ENCODE data around the gene SH3BGRL. TPM values are rescaled to one million over a fixed set of nuclear protein-coding genes. Genes with fewer than 3 reads are reported as not detected.
"Not testable (repeated sequence)": the region's sequence is repeated elsewhere in the genome, so short reads cannot be mapped to it uniquely, and the experiment has no call there.

SH3BGRL gene
- total RNA-seq, 1 donor from 2014 or later: 23.8 TPM

DNA sequence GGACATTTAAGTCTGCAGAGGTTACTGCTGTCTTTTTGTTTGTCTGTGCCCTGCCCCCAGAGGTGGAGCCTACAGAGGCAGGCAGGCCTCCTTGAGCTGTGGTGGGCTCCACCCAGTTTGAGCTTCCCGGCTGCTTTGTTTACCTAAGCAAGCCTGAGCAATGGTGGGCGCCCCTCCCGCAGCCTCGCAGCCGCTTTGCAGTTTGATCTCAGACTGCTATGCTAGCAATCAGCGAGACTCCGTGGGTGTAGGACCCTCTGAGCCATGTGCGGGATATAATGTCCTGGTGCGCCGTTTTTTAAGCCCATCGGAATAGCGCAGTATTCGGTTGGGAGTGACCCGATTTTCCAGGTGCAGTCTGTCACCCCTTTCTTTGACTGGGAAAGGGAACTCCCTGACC lies 143.4 kb downstream of the SH3BGRL start:
- intact Hi-C loops (cut with DNase I); DNase-seq (ENCODE audit: low spot score): not testable (repeated sequence)

Other genes starting within 250 kb of the SH3BGRL start
- gene HMGN5, start 189 bp upstream of the SH3BGRL start, total RNA-seq: 1.5 TPM